Activated T-helper 1 cell treated with anti-CD3 and anti-CD28 coated beads, Interleukin-12 subunit alpha, Interleukin-12 subunit beta, Interleukin-2, Interleukin-4 antibody, amounts not matched to agents 30 ng/mL and 10 ng/mL and 1 ng/mL, durations not matched to agents 14 hours and 24 hours and 36 hours (primary cell): ENCODE results near the gene CSF3. TPM values are rescaled to one million over a fixed set of nuclear protein-coding genes. Genes with fewer than 3 reads are reported as not detected.

Experiments
- DNase-seq: peaks from one replicate; pipeline ENCODE4 v3.0.0; 2021; ENCODE audit warnings: low spot score
- H3K27ac Mint-ChIP-seq: one replicate; pipeline ENCODE4 v1.8.0; 2021; ENCODE audit warnings: mild to moderate bottlenecking, mixed read lengths
- H3K27me3 Mint-ChIP-seq: one replicate; pipeline ENCODE4 v1.8.0; 2022; ENCODE audit warnings: mild to moderate bottlenecking, moderate library complexity, mixed read lengths; ENCODE audit not compliant: insufficient read depth
- H3K36me3 Mint-ChIP-seq: one replicate; pipeline ENCODE4 v1.8.0; 2021; ENCODE audit warnings: low read depth, mixed read lengths
- H3K4me1 Mint-ChIP-seq: one replicate; pipeline ENCODE4 v1.8.0; 2021; ENCODE audit warnings: low read depth, mixed read lengths
- H3K4me3 Mint-ChIP-seq: one replicate; pipeline ENCODE4 v1.8.0; 2021; ENCODE audit warnings: mild to moderate bottlenecking, moderate library complexity, mixed read lengths
- H3K9me3 Mint-ChIP-seq: one replicate; pipeline ENCODE4 v1.8.0; 2021; ENCODE audit warnings: mixed read lengths
- intact Hi-C: fragments of 100-400 bp; cut with micrococcal nuclease; formaldehyde crosslinking; loops from one replicate; pipeline ENCODE4 v1.15.1; 2024
- total RNA-seq: library from RNA; stranded (reverse); gene quantifications from 2 replicates; pipeline ENCODE4 v1.2.3, GENCODE V29; 2022

Gene CSF3
- total RNA-seq, 1 donor from 2014 or later, result not detected

GRCh38 chr17:40032322-40033320 lies 17.4 kb downstream of the CSF3 start:
- peaks cover 33% of the 10 kb centered on the region for H3K36me3 Mint-ChIP-seq
- no peak overlapping the region for H3K4me3 Mint-ChIP-seq
- H3K4me1 Mint-ChIP-seq, result no peaks in the 10 kb centered on the region

GRCh38 chr17:40033339-40033738 lies 18.1 kb downstream of the CSF3 start:
- Mint-ChIP-seq H3K9me3 (no peaks in the 10 kb centered on the region), H3K27ac (no peak overlapping the region), H3K4me1 (no peaks in the 10 kb centered on the region), H3K36me3 (peaks cover 33% of the 10 kb centered on the region), H3K4me3 (no peak overlapping the region), H3K27me3 (no peaks in the 10 kb centered on the region)
- intact Hi-C loops, result no loop called here
- no peak for DNase-seq

More at GRCh38 chr17:40032322-40033320, 17.4 kb downstream of the CSF3 start:
- no peak for DNase-seq
- intact Hi-C loops, result no loop called here
- no peaks in the 10 kb centered on the region for H3K27me3 Mint-ChIP-seq
- H3K27ac Mint-ChIP-seq, result no peak overlapping the region
- no peaks in the 10 kb centered on the region for H3K9me3 Mint-ChIP-seq

GRCh38 chr17:40034426-40035161 lies 19.4 kb downstream of the CSF3 start:
- Mint-ChIP-seq H3K4me3 (no peak overlapping the region), H3K4me1 (no peaks in the 10 kb centered on the region)

GRCh38 chr17:40035162-40035559 lies 19.9 kb downstream of the CSF3 start:
- DNase-seq, result no peak
- Mint-ChIP-seq H3K4me3 (no peak overlapping the region), H3K27ac (no peak overlapping the region), H3K27me3 (no peaks in the 10 kb centered on the region), H3K4me1 (no peaks in the 10 kb centered on the region), H3K9me3 (no peaks in the 10 kb centered on the region), H3K36me3 (peaks cover 21% of the 10 kb centered on the region)
- intact Hi-C loops, result no loop called here

More at GRCh38 chr17:40034426-40035161, 19.4 kb downstream of the CSF3 start:
- Mint-ChIP-seq H3K27ac (no peak overlapping the region), H3K9me3 (no peaks in the 10 kb centered on the region), H3K27me3 (no peaks in the 10 kb centered on the region), H3K36me3 (peaks cover 24% of the 10 kb centered on the region)
- no peak for DNase-seq
- intact Hi-C loops, result no loop called here

- H3K4me3 Mint-ChIP-seq, result no peak overlapping the region
- intact Hi-C loops, result no loop called here
Observed at GRCh38 chr17:40038882-40039513, 23.8 kb downstream of the CSF3 start.

GRCh38 chr17:40041196-40041595 lies 26.0 kb downstream of the CSF3 start:
- H3K27me3 Mint-ChIP-seq, result no peaks in the 10 kb centered on the region
- H3K27ac Mint-ChIP-seq, result no peak overlapping the region
- no peak for DNase-seq
- no peaks in the 10 kb centered on the region for H3K9me3 Mint-ChIP-seq
- H3K4me1 Mint-ChIP-seq, result no peaks in the 10 kb centered on the region
- intact Hi-C loops, result no loop called here
- no peak overlapping the region for H3K4me3 Mint-ChIP-seq
- peaks cover 7% of the 10 kb centered on the region for H3K36me3 Mint-ChIP-seq

More at GRCh38 chr17:40038882-40039513, 23.8 kb downstream of the CSF3 start:
- Mint-ChIP-seq H3K36me3 (peaks cover 10% of the 10 kb centered on the region), H3K27ac (peak overlapping the region; percentile 0), H3K4me1 (no peaks in the 10 kb centered on the region), H3K9me3 (no peaks in the 10 kb centered on the region), H3K27me3 (no peaks in the 10 kb centered on the region)
- no peak for DNase-seq

GRCh38 chr17:40056379-40057015 lies 41.3 kb downstream of the CSF3 start:
- intact Hi-C loops, result no loop called here
- peaks cover 23% of the 10 kb centered on the region for H3K27me3 Mint-ChIP-seq
- no peaks in the 10 kb centered on the region for H3K9me3 Mint-ChIP-seq
- H3K36me3 Mint-ChIP-seq, result peaks cover 8% of the 10 kb centered on the region
- H3K4me3 Mint-ChIP-seq, result peak overlapping the region; percentile 45
- H3K4me1 Mint-ChIP-seq, result peaks cover 16% of the 10 kb centered on the region
- no peak overlapping the region for H3K27ac Mint-ChIP-seq
- no peak for DNase-seq

- Mint-ChIP-seq H3K36me3 (peaks cover 3% of the 10 kb centered on the region), H3K27ac (no peak overlapping the region), H3K9me3 (no peaks in the 10 kb centered on the region), H3K4me1 (peaks cover 22% of the 10 kb centered on the region), H3K4me3 (no peak overlapping the region), H3K27me3 (peaks cover 32% of the 10 kb centered on the region)
- no peak for DNase-seq
- intact Hi-C loops, result no loop called here
Observed at GRCh38 chr17:40058186-40058784, 43.0 kb downstream of the CSF3 start.

- Mint-ChIP-seq H3K4me3 (no peak overlapping the region), H3K27me3 (peaks cover 36% of the 10 kb centered on the region), H3K36me3 (peaks cover 3% of the 10 kb centered on the region), H3K4me1 (peaks cover 24% of the 10 kb centered on the region), H3K9me3 (no peaks in the 10 kb centered on the region), H3K27ac (no peak overlapping the region)
- DNase-seq, result no peak
- intact Hi-C loops, result no loop called here
Observed at GRCh38 chr17:40058865-40059264, 43.6 kb downstream of the CSF3 start.

- H3K27ac Mint-ChIP-seq, result no peak overlapping the region
- no peaks in the 10 kb centered on the region for H3K9me3 Mint-ChIP-seq
- H3K36me3 Mint-ChIP-seq, result no peaks in the 10 kb centered on the region
- peaks cover 29% of the 10 kb centered on the region for H3K4me1 Mint-ChIP-seq
- DNase-seq, result no peak
- H3K4me3 Mint-ChIP-seq, result no peak overlapping the region
- intact Hi-C loops, result no loop called here
- peaks cover 46% of the 10 kb centered on the region for H3K27me3 Mint-ChIP-seq
Observed at GRCh38 chr17:40059729-40060475, 44.7 kb downstream of the CSF3 start.

GRCh38 chr17:40060887-40061608 lies 45.8 kb downstream of the CSF3 start:
- intact Hi-C loops, result no loop called here
- Mint-ChIP-seq H3K4me3 (peak overlapping the region; percentile 86), H3K4me1 (peaks cover 29% of the 10 kb centered on the region), H3K27me3 (peaks cover 51% of the 10 kb centered on the region), H3K9me3 (no peaks in the 10 kb centered on the region), H3K27ac (no peak overlapping the region), H3K36me3 (no peaks in the 10 kb centered on the region)
- DNase-seq, result no peak
